Psoas muscle (tissue), 8 donors: ENCODE results near the gene BUB1B. TPM values are rescaled to one million over a fixed set of nuclear protein-coding genes. Genes with fewer than 3 reads are reported as not detected.

Source experiments
- ATAC-seq, 4 donors: fragments of 200-7000 bp; cut with Tn5 transposase; one replicate each; pipeline ENCODE4 v1.9.1; 2020; ENCODE audit warnings: moderate library complexity in 3 of 4, mild to moderate bottlenecking in 2 of 4
- DNase-seq, 2 donors: peaks; one replicate each; pipeline ENCODE4 v3.0.0-alpha.2; 2020
- H3K27ac ChIP-seq: fragments of 200-600 bp; one replicate; pipeline ENCODE4 v1.8.0; 2022
- H3K27me3 ChIP-seq, 3 donors: fragments of 200-600 bp in 1 of 3; one replicate each; pipeline versions ENCODE4 v1.6.1 to v1.8.0; 2013 to 2022; ENCODE audit warnings: low read length in 2 of 3, mild to moderate bottlenecking in 2 of 3, moderate library complexity in 1 of 3; ENCODE audit not compliant: insufficient read depth in 3 of 3
- H3K36me3 ChIP-seq, 2 donors: fragments of 200-600 bp in 1 of 2; one replicate each; pipeline versions ENCODE4 v1.6.1 to v1.8.0; 2013 to 2022; ENCODE audit warnings: low read depth in 1 of 2, mild to moderate bottlenecking in 1 of 2, moderate library complexity in 1 of 2; ENCODE audit not compliant: insufficient read depth in 1 of 2
- H3K4me1 ChIP-seq: fragments of 200-600 bp; one replicate; pipeline ENCODE4 v1.8.0; 2022
- H3K4me3 ChIP-seq: fragments of 200-600 bp; one replicate; pipeline ENCODE4 v1.8.0; 2022; ENCODE audit warnings: mild to moderate bottlenecking
- H3K9me3 ChIP-seq: fragments of 200-600 bp; one replicate; pipeline ENCODE4 v1.8.0; 2022
- WGBS, 3 donors: extraction: QIAGEN DNeasy Blood & Tissue Kit; methylation state at CpG; one replicate each; pipeline versions ENCODE4 v1.1.6 to v1.1.7; 2013; 5-methylcytosine and 5-hydroxymethylcytosine counted together
- intact Hi-C, 2 donors: fragments of 100-400 bp; cut with DNase I; formaldehyde crosslinking; loops; one replicate each; pipeline versions ENCODE4 v1.11.0 to v1.14.2; 2022
- polyA plus RNA-seq, 3 donors: library from polyadenylated mRNA; stranded (reverse); fragments of 200-250 nt; gene quantifications; one replicate each; pipeline ENCODE4 v1.2.3, GENCODE V29; 2013
- total RNA-seq, 4 donors: library from RNA; stranded (reverse); fragmentation: NEBNext Ultra II Directional in 2 of 4; extraction: Animal tissue kit (Norgen Biotek cat#: 25700) in 2 of 4; gene quantifications; one replicate each; pipeline versions ENCODE4 v1.2.1 to v1.2.4, GENCODE V29; 2021 to 2023
- TF ChIP-seq, protein P1 (sequence below): fragments of 200-600 bp; IDR thresholded peaks from one replicate; pipeline ENCODE4 v1.8.0; 2022; ENCODE audit warnings: antibody characterized with exemption
- donor health status: healthy with polysubstance abuse.
- donor health status: DM: no; HTN: no; CAD: no; lungs with moderate emphysema.
- donor health status: Bipolar disorder and iron deficiency.
- donor health status: healthy.
- donor health status: DM: yes; HTN: yes; CAD: no.
- donor health status: DM: no; HTN: no; CAD: no.
- donor health status: DM: no; HTN: no; CAD: no.
- donor health status: DM: yes; HTN: yes; CAD: no.

The BUB1B gene
- total and polyA plus RNA-seq, 7 donors = 0.10 to 1.0 (median 0.56) TPM; not detected in 3

DNA sequence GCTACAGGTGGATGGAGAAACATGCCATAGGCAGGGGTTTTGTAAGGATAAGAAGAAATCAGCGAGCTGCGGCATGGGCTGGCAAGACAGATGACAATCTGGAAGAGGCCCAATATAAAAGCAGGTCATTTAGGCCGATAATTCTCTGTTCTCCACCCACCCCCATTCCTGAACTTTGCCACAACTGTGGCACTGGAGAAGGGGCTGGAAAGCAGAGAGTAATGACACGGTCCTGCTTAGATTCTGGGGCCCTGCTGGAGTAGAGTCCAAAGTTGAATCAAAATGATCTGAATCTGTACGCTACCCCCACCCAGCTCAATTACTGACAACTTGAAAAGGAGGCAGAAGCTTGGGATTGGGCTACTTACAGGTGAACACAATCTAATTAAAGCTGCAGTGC, 18.4 kb upstream of the BUB1B start:
- Histone ChIP-seq H3K4me3 (no peak overlapping the region), H3K27me3 (no peaks in the 10 kb centered on the region), H3K9me3 (no peaks in the 10 kb centered on the region), H3K4me1 (no peaks in the 10 kb centered on the region), H3K27ac (no peak overlapping the region), H3K36me3 (no peaks in the 10 kb centered on the region)
- WGBS, 3 donors = 72 to 83% (median 73%) methylated on average over 5 of the region's 5 CpGs
- DNase-seq (no peak), ATAC-seq (no peak)
- intact Hi-C loops = no loop called here
- TF ChIP-seq, protein P1, sequence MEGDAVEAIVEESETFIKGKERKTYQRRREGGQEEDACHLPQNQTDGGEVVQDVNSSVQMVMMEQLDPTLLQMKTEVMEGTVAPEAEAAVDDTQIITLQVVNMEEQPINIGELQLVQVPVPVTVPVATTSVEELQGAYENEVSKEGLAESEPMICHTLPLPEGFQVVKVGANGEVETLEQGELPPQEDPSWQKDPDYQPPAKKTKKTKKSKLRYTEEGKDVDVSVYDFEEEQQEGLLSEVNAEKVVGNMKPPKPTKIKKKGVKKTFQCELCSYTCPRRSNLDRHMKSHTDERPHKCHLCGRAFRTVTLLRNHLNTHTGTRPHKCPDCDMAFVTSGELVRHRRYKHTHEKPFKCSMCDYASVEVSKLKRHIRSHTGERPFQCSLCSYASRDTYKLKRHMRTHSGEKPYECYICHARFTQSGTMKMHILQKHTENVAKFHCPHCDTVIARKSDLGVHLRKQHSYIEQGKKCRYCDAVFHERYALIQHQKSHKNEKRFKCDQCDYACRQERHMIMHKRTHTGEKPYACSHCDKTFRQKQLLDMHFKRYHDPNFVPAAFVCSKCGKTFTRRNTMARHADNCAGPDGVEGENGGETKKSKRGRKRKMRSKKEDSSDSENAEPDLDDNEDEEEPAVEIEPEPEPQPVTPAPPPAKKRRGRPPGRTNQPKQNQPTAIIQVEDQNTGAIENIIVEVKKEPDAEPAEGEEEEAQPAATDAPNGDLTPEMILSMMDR = no peak

DNA sequence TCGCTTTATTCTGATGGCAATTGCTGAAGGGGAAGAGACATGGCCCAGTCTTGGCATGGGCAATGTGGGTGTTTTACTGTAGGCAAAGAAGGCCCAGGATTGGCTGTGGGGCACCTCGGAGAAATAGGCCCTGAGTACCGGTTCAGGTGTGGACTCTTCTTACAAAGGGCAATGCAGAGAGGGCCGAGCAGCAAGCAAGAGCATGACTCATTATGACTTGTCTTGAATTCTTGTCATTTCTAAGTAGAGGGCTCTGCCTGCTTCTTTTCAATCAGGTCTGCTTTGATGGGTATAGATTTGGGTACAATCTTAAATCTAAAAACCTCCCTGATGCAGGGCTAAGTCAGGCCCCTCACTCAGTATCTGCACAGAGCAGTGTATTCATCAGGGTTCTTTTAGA, 14.8 kb upstream of the BUB1B start:
- Histone ChIP-seq H3K4me3 (no peak overlapping the region), H3K27me3 (no peaks in the 10 kb centered on the region), H3K9me3 (no peaks in the 10 kb centered on the region), H3K27ac (no peak overlapping the region), H3K4me1 (peaks cover 10% of the 10 kb centered on the region), H3K36me3 (no peaks in the 10 kb centered on the region)
- ATAC-seq (no peak), DNase-seq (no peak)
- intact Hi-C loops = loop anchor here in 1 of 2 donors (5.0 kb wide), 1 partner anchor 34 kb away; no protein-coding TSS in a partner anchor
- 88 to 96% (median 90%) methylated on average over 4 of the region's 4 CpGs for WGBS, 3 donors
- TF ChIP-seq, protein P1 = no peak

DNA sequence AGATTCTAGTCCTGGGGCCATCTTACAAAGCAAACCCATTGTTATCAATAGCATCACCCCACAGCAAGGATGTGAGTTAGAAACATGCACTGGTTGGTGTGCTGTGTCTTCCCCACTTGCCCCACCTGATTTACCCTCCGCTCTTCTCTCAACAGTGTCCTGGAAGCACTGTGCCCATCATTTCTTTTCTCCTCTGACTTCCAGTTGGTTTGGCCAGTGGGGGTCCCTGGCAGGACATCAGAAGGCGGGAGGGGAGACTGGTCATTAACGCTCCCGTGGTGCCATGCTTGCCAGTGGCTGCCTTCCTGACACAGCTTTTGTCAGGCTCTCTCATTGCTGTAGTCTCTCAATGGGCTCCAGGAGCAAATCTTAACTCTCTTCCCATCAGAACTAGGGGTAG, 11.5 kb upstream of the BUB1B start:
- Histone ChIP-seq H3K4me1 (peaks cover 19% of the 10 kb centered on the region), H3K4me3 (no peak overlapping the region), H3K27me3 (no peaks in the 10 kb centered on the region), H3K36me3 (no peaks in the 10 kb centered on the region), H3K27ac (no peak overlapping the region), H3K9me3 (no peaks in the 10 kb centered on the region)
- no peak for DNase-seq
- ATAC-seq = no peak
- intact Hi-C loops = loop anchor here in 1 of 2 donors (5.0 kb wide), 1 partner anchor 37 kb away; no protein-coding TSS in a partner anchor
- WGBS, 3 donors = 73 to 86% (median 77%) methylated on average over 4 of the region's 4 CpGs
- TF ChIP-seq, protein P1 = no peak

DNA sequence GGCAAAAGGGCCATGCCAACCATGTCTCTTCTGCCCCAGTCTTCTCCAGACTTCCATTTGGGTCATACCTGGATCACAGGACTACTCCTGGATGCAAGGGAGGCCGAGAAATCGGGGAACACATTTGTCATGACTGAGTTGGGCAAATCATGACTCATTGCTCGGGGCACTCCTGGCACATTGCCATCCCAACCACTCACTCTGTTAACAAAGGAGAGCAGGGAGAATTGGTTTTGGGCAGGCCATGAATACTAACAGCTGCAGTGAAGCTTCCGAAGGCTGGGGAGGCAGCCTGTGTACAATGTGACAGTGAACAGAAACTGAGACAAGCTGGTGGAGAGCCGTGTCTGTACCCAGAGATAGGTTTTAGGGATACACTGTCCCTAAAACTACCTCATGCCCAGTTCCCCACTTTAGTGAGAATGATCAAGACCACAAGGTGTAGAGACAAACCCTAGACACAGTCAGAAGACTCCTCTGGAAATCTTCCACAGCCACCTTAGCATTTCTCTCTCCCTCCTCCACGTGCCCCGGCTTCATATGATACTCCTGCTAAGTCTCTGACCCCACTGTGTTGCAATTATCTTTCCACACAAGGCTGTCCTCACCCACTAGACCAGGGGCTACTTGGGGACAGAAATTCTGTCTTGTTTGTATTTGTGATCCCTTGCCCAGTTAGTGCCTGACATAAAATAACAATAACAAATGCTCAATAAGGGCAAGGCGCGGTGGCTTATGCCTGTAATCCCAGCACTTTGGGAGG, 10.5 kb upstream of the BUB1B start:
- Histone ChIP-seq H3K4me1 (peaks cover 19% of the 10 kb centered on the region), H3K27me3 (no peaks in the 10 kb centered on the region), H3K4me3 (no peak overlapping the region), H3K9me3 (no peaks in the 10 kb centered on the region), H3K27ac (peak overlapping the region; percentile 75), H3K36me3 (no peaks in the 10 kb centered on the region)
- WGBS, 3 donors = 27 to 33% (median 28%) methylated on average over 9 of the region's 9 CpGs
- TF ChIP-seq, protein P1 = no peak
- peak; percentile 84 to 96 (median 89) for ATAC-seq
- intact Hi-C loops = loop anchor here in 1 of 2 donors (5.0 kb wide), 1 partner anchor 83 kb away; no protein-coding TSS in a partner anchor
- DNase-seq = peak; percentile 45 to 68
